ENCODE data around the gene SAMD11. TPM values are rescaled to one million over a fixed set of nuclear protein-coding genes. Genes with fewer than 3 reads are reported as not detected.

SAMD11 gene
- total RNA-seq, 4 donors from 2014 or later = not detected

DNA sequence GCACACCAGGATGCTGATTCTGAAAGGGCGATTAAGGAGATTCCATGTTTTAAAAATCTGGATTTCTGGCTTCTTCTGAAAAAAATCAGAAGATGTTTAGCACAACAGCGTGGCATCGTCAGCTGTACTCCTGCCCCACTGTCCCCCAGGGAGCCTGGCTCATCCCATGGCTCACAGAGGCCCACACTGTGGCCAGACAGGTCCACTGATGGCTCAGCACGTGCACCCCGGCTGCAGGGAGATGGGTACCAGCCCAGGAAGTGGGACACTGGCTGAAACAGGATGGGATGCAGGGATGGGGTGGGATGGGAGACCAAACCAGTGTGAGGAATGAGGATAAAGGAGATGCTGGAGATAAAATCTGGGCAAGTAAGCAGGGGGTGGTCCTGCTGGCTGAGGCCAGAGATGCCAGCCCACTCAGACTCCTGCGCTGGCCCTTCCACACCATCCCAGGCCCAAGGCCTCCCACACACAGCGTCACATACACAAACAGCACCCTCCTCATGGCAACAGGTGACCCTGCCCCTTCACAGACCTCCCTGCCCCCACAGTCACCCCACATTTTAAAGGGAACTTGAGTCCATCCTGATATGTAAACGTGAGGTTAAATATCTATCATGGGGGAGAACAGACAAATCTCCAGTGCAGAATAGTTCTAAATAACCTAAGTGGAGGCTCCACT lies 23.9 kb upstream of the SAMD11 start:
- TF ChIP-seq, protein P1, sequence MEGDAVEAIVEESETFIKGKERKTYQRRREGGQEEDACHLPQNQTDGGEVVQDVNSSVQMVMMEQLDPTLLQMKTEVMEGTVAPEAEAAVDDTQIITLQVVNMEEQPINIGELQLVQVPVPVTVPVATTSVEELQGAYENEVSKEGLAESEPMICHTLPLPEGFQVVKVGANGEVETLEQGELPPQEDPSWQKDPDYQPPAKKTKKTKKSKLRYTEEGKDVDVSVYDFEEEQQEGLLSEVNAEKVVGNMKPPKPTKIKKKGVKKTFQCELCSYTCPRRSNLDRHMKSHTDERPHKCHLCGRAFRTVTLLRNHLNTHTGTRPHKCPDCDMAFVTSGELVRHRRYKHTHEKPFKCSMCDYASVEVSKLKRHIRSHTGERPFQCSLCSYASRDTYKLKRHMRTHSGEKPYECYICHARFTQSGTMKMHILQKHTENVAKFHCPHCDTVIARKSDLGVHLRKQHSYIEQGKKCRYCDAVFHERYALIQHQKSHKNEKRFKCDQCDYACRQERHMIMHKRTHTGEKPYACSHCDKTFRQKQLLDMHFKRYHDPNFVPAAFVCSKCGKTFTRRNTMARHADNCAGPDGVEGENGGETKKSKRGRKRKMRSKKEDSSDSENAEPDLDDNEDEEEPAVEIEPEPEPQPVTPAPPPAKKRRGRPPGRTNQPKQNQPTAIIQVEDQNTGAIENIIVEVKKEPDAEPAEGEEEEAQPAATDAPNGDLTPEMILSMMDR (IDR thresholded peaks at IDR 0.05; ENCODE audit: low read depth) = no peak

GRCh38 chr1:901108-901859 lies 22.4 kb upstream of the SAMD11 start:
- TF ChIP-seq, protein P1 (IDR thresholded peaks at IDR 0.05; ENCODE audit: low read depth) = no peak

DNA sequence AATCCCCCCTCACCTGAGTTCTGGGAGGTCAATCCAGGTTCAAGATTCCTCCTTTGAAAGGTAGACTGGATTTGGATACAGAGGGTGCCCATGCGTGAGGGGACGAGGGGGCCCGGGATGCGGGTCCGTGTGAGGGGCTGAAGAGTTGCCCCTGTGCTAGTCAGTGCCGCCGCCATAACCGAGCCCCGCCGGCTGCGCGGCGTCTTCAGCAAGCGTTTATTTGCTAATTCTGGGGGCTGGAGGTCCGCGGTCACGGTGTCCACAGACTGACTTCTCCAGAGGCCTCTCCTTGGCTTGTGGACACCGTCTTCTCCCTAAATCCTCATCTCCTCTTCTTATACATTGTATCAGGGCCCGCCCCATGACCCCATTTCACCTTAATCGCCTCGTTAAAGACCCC lies 20.9 kb upstream of the SAMD11 start:
- TF ChIP-seq, protein P1 (IDR thresholded peaks at IDR 0.05; ENCODE audit: low read depth) = no peak

GRCh38 chr1:903305-903704 lies 20.4 kb upstream of the SAMD11 start:
- TF ChIP-seq, protein P1 (IDR thresholded peaks at IDR 0.05; ENCODE audit: low read depth) = no peak

- TF ChIP-seq, protein P1 (IDR thresholded peaks at IDR 0.05; ENCODE audit: low read depth) = no peak
Measured at GRCh38 chr1:903721-904271, 19.9 kb upstream of the SAMD11 start.

- TF ChIP-seq, protein P1 (IDR thresholded peaks at IDR 0.05; ENCODE audit: low read depth) = no peak
Measured at GRCh38 chr1:904310-904950, 19.3 kb upstream of the SAMD11 start.

Measured in subcutaneous adipose tissue (tissue), 4 donors.